ENCODE results near the gene ANO1.

ANO1 gene

DNA sequence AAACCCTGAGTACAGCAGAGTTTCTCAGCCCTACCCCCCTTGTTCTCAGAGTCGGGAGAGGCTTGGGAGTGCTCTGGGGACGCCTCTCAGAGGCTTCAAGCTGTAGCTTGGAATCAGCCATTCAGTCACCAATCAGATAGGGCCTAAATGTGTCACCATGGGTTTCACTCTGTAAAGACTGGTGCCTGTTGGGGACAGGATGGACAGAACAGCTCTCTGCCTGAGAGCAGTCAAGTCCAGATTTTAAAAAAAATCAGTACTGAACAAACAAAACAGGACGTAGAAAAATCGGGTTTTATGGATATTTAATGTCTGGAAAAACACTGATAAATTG lies 126.3 kb downstream of the ANO1 start:
- TF ChIP-seq, protein P1, sequence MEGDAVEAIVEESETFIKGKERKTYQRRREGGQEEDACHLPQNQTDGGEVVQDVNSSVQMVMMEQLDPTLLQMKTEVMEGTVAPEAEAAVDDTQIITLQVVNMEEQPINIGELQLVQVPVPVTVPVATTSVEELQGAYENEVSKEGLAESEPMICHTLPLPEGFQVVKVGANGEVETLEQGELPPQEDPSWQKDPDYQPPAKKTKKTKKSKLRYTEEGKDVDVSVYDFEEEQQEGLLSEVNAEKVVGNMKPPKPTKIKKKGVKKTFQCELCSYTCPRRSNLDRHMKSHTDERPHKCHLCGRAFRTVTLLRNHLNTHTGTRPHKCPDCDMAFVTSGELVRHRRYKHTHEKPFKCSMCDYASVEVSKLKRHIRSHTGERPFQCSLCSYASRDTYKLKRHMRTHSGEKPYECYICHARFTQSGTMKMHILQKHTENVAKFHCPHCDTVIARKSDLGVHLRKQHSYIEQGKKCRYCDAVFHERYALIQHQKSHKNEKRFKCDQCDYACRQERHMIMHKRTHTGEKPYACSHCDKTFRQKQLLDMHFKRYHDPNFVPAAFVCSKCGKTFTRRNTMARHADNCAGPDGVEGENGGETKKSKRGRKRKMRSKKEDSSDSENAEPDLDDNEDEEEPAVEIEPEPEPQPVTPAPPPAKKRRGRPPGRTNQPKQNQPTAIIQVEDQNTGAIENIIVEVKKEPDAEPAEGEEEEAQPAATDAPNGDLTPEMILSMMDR (IDR thresholded peaks at IDR 0.05; ENCODE audit: low read length) = no peak
- no peak for TF ChIP-seq EZH2 (optimal IDR thresholded peaks at IDR 0.05; ENCODE audit: low read depth, low read length)
- TF ChIP-seq EZH2phosphoT487 (IDR thresholded peaks at IDR 0.05; ENCODE audit: low read length) = no peak
- no peaks in the 10 kb centered on the region for H3K9me2 ChIP-seq (replicated peaks; ENCODE audit: insufficient read depth, low read length)
- no peaks in the 10 kb centered on the region; the same call in 1 of the 2 replicates for H3K36me3 ChIP-seq (replicated peaks; ENCODE audit: insufficient read depth, low read length)
- no peaks in the 10 kb centered on the region for H4K20me1 ChIP-seq (ENCODE audit: insufficient read depth, low read length)
- peak overlapping the region; percentile 98 for H3K9ac ChIP-seq (ENCODE audit: low read length)
- no peak for DNase-seq
- peak overlapping the region; percentile 82 for H3K4me2 ChIP-seq (ENCODE audit: low read depth, low read length)
- no peaks in the 10 kb centered on the region for H3K9me3 ChIP-seq (replicated peaks; ENCODE audit: insufficient read depth, low read length)
- peaks cover 21% of the 10 kb centered on the region for H3K27me3 ChIP-seq (replicated peaks; ENCODE audit: insufficient read depth, low read length)
- H2AFZ ChIP-seq (ENCODE audit: low read length) = no peak overlapping the region
- H3K4me1 ChIP-seq (ENCODE audit: low read length) = no peaks in the 10 kb centered on the region
- H3F3A ChIP-seq (ENCODE audit: insufficient read depth, low read length) = peaks cover 12% of the 10 kb centered on the region
- H3K27ac ChIP-seq (ENCODE audit: low read length) = peak overlapping the region; percentile 86; the same call in 1 of the 2 replicates
- peak overlapping the region; percentile 98 for H3K4me3 ChIP-seq (ENCODE audit: low read length)
- H3K79me2 ChIP-seq (ENCODE audit: low read length) = peaks cover 40% of the 10 kb centered on the region

GRCh38 chr11:70205049-70205725 lies 127.1 kb downstream of the ANO1 start:
- no peak overlapping the region for H3K4me2 ChIP-seq (ENCODE audit: low read depth, low read length)
- TF ChIP-seq, protein P1 (IDR thresholded peaks at IDR 0.05; ENCODE audit: low read length) = no peak
- no peak for TF ChIP-seq EZH2phosphoT487 (IDR thresholded peaks at IDR 0.05; ENCODE audit: low read length)
- TF ChIP-seq EZH2 (optimal IDR thresholded peaks at IDR 0.05; ENCODE audit: low read depth, low read length) = no peak
- H3K4me3 ChIP-seq (ENCODE audit: low read length) = no peak overlapping the region
- no peak overlapping the region for H3K9ac ChIP-seq (ENCODE audit: low read length)
- no peak overlapping the region for H3K27ac ChIP-seq (ENCODE audit: low read length)
- peaks cover 12% of the 10 kb centered on the region for H3F3A ChIP-seq (ENCODE audit: insufficient read depth, low read length)
- H2AFZ ChIP-seq (ENCODE audit: low read length) = no peak overlapping the region
- DNase-seq = no peak
- H3K4me1 ChIP-seq (ENCODE audit: low read length) = no peaks in the 10 kb centered on the region
- no peaks in the 10 kb centered on the region for H3K9me2 ChIP-seq (replicated peaks; ENCODE audit: insufficient read depth, low read length)
- H4K20me1 ChIP-seq (ENCODE audit: insufficient read depth, low read length) = no peaks in the 10 kb centered on the region
- no peaks in the 10 kb centered on the region for H3K9me3 ChIP-seq (replicated peaks; ENCODE audit: insufficient read depth, low read length)
- H3K27me3 ChIP-seq (replicated peaks; ENCODE audit: insufficient read depth, low read length) = peaks cover 14% of the 10 kb centered on the region
- H3K36me3 ChIP-seq (replicated peaks; ENCODE audit: insufficient read depth, low read length) = no peaks in the 10 kb centered on the region; the same call in 1 of the 2 replicates
- peaks cover 40% of the 10 kb centered on the region for H3K79me2 ChIP-seq (ENCODE audit: low read length)

DNA sequence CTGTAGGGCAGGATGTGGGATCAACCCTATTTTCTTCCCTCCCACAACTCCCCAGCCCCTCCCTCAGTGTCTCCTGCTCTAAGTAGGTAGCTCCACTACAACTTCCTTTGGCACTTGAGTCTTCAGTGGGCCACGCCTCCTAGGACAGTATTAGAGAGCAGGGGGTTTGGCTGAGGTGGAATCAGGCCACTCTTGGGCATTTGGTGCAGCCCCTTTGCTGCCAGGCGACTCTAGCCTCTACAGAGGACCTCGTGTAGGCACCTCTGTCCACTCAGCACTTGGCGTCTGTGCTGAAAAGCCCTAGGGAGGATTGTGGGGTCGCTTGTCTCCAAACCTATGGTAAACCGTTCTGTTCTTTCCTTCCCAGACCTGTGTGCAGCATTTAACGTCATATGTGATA lies 127.6 kb downstream of the ANO1 start:
- H3F3A ChIP-seq (ENCODE audit: insufficient read depth, low read length) = peaks cover 12% of the 10 kb centered on the region
- no peaks in the 10 kb centered on the region for H3K9me3 ChIP-seq (replicated peaks; ENCODE audit: insufficient read depth, low read length)
- no peak overlapping the region for H2AFZ ChIP-seq (ENCODE audit: low read length)
- DNase-seq = no peak
- TF ChIP-seq, protein P1 (IDR thresholded peaks at IDR 0.05; ENCODE audit: low read length) = no peak
- TF ChIP-seq EZH2 (optimal IDR thresholded peaks at IDR 0.05; ENCODE audit: low read depth, low read length) = no peak
- TF ChIP-seq EZH2phosphoT487 (IDR thresholded peaks at IDR 0.05; ENCODE audit: low read length) = no peak
- H3K9ac ChIP-seq (ENCODE audit: low read length) = no peak overlapping the region
- no peak overlapping the region for H3K4me3 ChIP-seq (ENCODE audit: low read length)
- no peak overlapping the region for H3K27ac ChIP-seq (ENCODE audit: low read length)
- no peaks in the 10 kb centered on the region for H3K9me2 ChIP-seq (replicated peaks; ENCODE audit: insufficient read depth, low read length)
- no peak overlapping the region for H3K4me2 ChIP-seq (ENCODE audit: low read depth, low read length)
- H3K4me1 ChIP-seq (ENCODE audit: low read length) = no peaks in the 10 kb centered on the region
- no peaks in the 10 kb centered on the region; the same call in 1 of the 2 replicates for H3K36me3 ChIP-seq (replicated peaks; ENCODE audit: insufficient read depth, low read length)
- H3K79me2 ChIP-seq (ENCODE audit: low read length) = peaks cover 40% of the 10 kb centered on the region
- H3K27me3 ChIP-seq (replicated peaks; ENCODE audit: insufficient read depth, low read length) = peaks cover 8% of the 10 kb centered on the region
- no peaks in the 10 kb centered on the region for H4K20me1 ChIP-seq (ENCODE audit: insufficient read depth, low read length)
